WTC11 (cell line): ENCODE results near the gene ZNF212. TPM values are rescaled to one million over a fixed set of nuclear protein-coding genes. Genes with fewer than 3 reads are reported as not detected.

ENCODE experiments used
- ATAC-seq: fragments of 200-7000 bp; cut with Tn5 transposase; 2 replicates; pipeline ENCODE4 v1.10.0; 2021; ENCODE audit warnings: mild to moderate bottlenecking, moderate library complexity
- CTCF ChIA-PET: fragments of 300-600 bp; sonication (Branson Sonifier 250); formaldehyde crosslinking; loops from one replicate; lab custom pipeline; 2021; ENCODE audit warnings: antibody characterized with exemption; lab: Charles Lee
- POLR2A ChIA-PET: fragments of 350-600 bp; sonication (Branson Sonifier 250); formaldehyde crosslinking; loops from one replicate; lab custom pipeline; 2021; ENCODE audit warnings: antibody characterized with exemption; lab: Charles Lee
- DNase-seq: peaks from one replicate; pipeline ENCODE4 v3.0.0; 2021; ENCODE audit warnings: low spot score
- H3K27ac Mint-ChIP-seq: 2 replicates; pipeline ENCODE4 v1.8.0; 2021; ENCODE audit warnings: mixed read lengths
- H3K27me3 Mint-ChIP-seq: 2 replicates; pipeline ENCODE4 v1.8.0; 2021; ENCODE audit warnings: low read depth, mild to moderate bottlenecking, moderate library complexity, mixed read lengths
- H3K36me3 Mint-ChIP-seq: 2 replicates; pipeline ENCODE4 v1.8.0; 2021; ENCODE audit warnings: mixed read lengths
- H3K4me1 Mint-ChIP-seq: 2 replicates; pipeline ENCODE4 v1.8.0; 2022; ENCODE audit warnings: mixed read lengths
- H3K4me3 Mint-ChIP-seq: 2 replicates; pipeline ENCODE4 v1.8.0; 2021; ENCODE audit warnings: mild to moderate bottlenecking, moderate library complexity, mixed read lengths
- H3K9me3 Mint-ChIP-seq: 2 replicates; pipeline ENCODE4 v1.8.0; 2021; ENCODE audit warnings: mixed read lengths
- ATF1 ChIP-seq: sonication (generic); formaldehyde crosslinking; IDR thresholded peaks from 2 replicates; pipeline ENCODE4 v1.8.1; 2023; ENCODE audit warnings: mild to moderate bottlenecking, moderate library complexity, missing genetic modification reagents
- CREM ChIP-seq: sonication (generic); formaldehyde crosslinking; IDR thresholded peaks from 2 replicates; pipeline ENCODE4 v1.8.1; 2022; ENCODE audit warnings: mild to moderate bottlenecking, missing genetic modification reagents, moderate library complexity
- ELF4 ChIP-seq: sonication (generic); formaldehyde crosslinking; IDR thresholded peaks from 2 replicates; pipeline ENCODE4 v1.8.1; 2022; ENCODE audit warnings: low read depth, mild to moderate bottlenecking, moderate library complexity, missing genetic modification reagents
- ETV6 ChIP-seq: sonication (generic); formaldehyde crosslinking; IDR thresholded peaks from 2 replicates; pipeline ENCODE4 v1.8.1; 2022; ENCODE audit warnings: mild to moderate bottlenecking, missing genetic modification reagents
- GABPB1 ChIP-seq: sonication (generic); formaldehyde crosslinking; IDR thresholded peaks from 2 replicates; pipeline ENCODE4 v1.8.1; 2023; ENCODE audit warnings: mild to moderate bottlenecking, missing genetic modification reagents
- GRHL2 ChIP-seq: fragments of 250-450 bp; sonication (Bioruptor Pico); IDR thresholded peaks from 2 replicates; pipeline ENCODE4 v1.8.0; 2022; ENCODE audit warnings: mild to moderate bottlenecking, moderate library complexity; ENCODE audit not compliant: insufficient replicate concordance, severe bottlenecking
- IRF2 ChIP-seq: sonication (generic); formaldehyde crosslinking; IDR thresholded peaks from 2 replicates; pipeline ENCODE4 v1.8.0; 2022; ENCODE audit warnings: low read depth, missing genetic modification reagents, borderline replicate concordance
- KAT7 ChIP-seq: sonication (generic); formaldehyde crosslinking; IDR thresholded peaks from 2 replicates; pipeline ENCODE4 v1.8.1; 2023; ENCODE audit warnings: missing genetic modification reagents, mild to moderate bottlenecking, borderline replicate concordance
- NR3C1 ChIP-seq: sonication (generic); formaldehyde crosslinking; conservative IDR thresholded peaks from 2 replicates; pipeline ENCODE4 v1.8.1; 2023; ENCODE audit warnings: low read depth, mild to moderate bottlenecking, missing genetic modification reagents
- OVOL2 ChIP-seq: fragments of 250-450 bp; sonication (Bioruptor Pico); IDR thresholded peaks from 2 replicates; pipeline ENCODE4 v1.9.0; 2021; ENCODE audit warnings: mild to moderate bottlenecking, borderline replicate concordance
- SMAD4 ChIP-seq: sonication (generic); formaldehyde crosslinking; IDR thresholded peaks from 2 replicates; pipeline ENCODE4 v1.8.0; 2022; ENCODE audit warnings: mild to moderate bottlenecking, missing genetic modification reagents
- SOX15 ChIP-seq: fragments of 250-450 bp; sonication (Bioruptor Pico); IDR thresholded peaks from 2 replicates; pipeline ENCODE4 v1.9.0; 2021; ENCODE audit warnings: mild to moderate bottlenecking
- SP1 ChIP-seq: sonication (generic); formaldehyde crosslinking; conservative IDR thresholded peaks from 2 replicates; pipeline ENCODE4 v1.8.1; 2022; ENCODE audit warnings: missing genetic modification reagents
- ZNF396 ChIP-seq: fragments of 250-450 bp; sonication (Bioruptor Pico); IDR thresholded peaks from 2 replicates; pipeline ENCODE4 v1.8.0; 2021; ENCODE audit warnings: mild to moderate bottlenecking, moderate library complexity, borderline replicate concordance
- ZNF423 ChIP-seq: fragments of 250-450 bp; sonication (Bioruptor Pico); IDR thresholded peaks from 2 replicates; pipeline ENCODE4 v2.1.2; 2022; ENCODE audit warnings: mild to moderate bottlenecking, moderate library complexity
- ZNF671 ChIP-seq: fragments of 250-450 bp; sonication (Bioruptor Pico); IDR thresholded peaks from 2 replicates; pipeline ENCODE4 v1.8.0; 2021; ENCODE audit warnings: mild to moderate bottlenecking
- total RNA-seq: library from RNA; stranded (reverse); gene quantifications from 3 replicates; pipeline ENCODE4 v1.2.3, GENCODE V29; 2021
- TF ChIP-seq, protein P1 (sequence below): fragments of 250-450 bp; sonication (Bioruptor Pico); IDR thresholded peaks from 2 replicates; pipeline ENCODE4 v2.1.2; 2022; ENCODE audit warnings: mild to moderate bottlenecking, moderate library complexity
- TF ChIP-seq, protein P2 (sequence below): sonication (generic); formaldehyde crosslinking; IDR thresholded peaks from 2 replicates; pipeline ENCODE4 v1.8.1; 2022; ENCODE audit warnings: low read depth, missing genetic modification reagents, borderline replicate concordance
- TF ChIP-seq, protein P3 (sequence below): sonication (generic); formaldehyde crosslinking; conservative IDR thresholded peaks from 2 replicates; pipeline ENCODE4 v1.8.1; 2023; ENCODE audit warnings: mild to moderate bottlenecking, low read depth, missing genetic modification reagents, moderate library complexity
- TF ChIP-seq, protein P4 (sequence below): sonication (generic); formaldehyde crosslinking; IDR thresholded peaks from 2 replicates; pipeline ENCODE4 v1.8.0; 2022; ENCODE audit warnings: mild to moderate bottlenecking, missing genetic modification reagents
- TF ChIP-seq, protein P5 (sequence below): fragments of 250-450 bp; sonication (Bioruptor Pico); IDR thresholded peaks from 2 replicates; pipeline ENCODE4 v1.8.0; 2021; ENCODE audit warnings: mild to moderate bottlenecking
- TF ChIP-seq, protein P6 (sequence below): fragments of 250-450 bp; sonication (Bioruptor Pico); IDR thresholded peaks from 2 replicates; pipeline ENCODE4 v1.9.0; 2021; ENCODE audit warnings: moderate library complexity, mild to moderate bottlenecking, inconsistent platforms, borderline replicate concordance
- TF ChIP-seq, protein P7 (sequence below): fragments of 250-450 bp; sonication (Bioruptor Pico); conservative IDR thresholded peaks from 2 replicates; pipeline ENCODE4 v1.9.0; 2021; ENCODE audit warnings: mild to moderate bottlenecking

ZNF212 gene
- total RNA-seq, 1 experiment from 2014 or later = 23.0 TPM

DNA sequence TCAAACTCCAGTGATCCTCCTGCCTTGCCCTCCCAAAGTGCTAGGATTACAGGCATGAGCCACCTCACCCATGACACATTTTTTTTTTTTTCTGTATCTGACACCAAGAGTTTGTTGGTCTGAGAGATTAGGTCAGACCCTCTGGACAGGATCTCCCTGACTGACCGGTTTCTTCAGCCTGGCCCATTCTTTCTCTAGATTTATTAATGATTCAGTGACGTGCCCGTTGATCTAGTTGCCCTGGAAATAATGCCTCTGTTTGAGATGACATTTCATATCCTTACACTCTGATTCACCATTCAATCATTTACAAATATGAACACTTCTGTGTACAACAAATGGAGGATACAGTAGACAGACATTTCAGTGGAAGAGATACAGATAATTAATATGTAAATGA lies 1.4 kb upstream of the ZNF212 start:
- H3K36me3 Mint-ChIP-seq = peaks cover 12% of the 10 kb centered on the region

DNA sequence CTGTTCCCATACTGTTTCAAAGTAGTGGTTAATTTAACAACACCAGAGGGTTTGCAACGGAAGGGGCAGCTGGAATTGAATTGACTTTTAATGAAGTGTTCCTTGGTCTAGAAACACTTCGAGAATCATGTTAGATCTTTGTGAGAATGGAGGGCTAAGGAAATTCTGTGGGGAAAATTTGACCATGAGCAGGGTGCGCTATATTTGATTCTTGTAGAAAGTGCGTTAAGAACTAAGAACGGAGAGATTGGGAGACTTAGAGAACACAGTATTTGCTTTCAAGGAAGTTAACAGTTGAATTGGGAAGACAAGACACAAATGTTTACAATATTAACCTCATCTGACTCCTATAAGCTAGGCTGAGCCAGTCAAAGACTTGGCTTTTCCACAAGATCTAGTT lies 1.2 kb downstream of the ZNF212 start:
- H3K27me3 Mint-ChIP-seq = peaks cover 13% of the 10 kb centered on the region; the same call in 1 of the 2 replicates
- DNase-seq (no peak), ATAC-seq (no peak)
- H3K36me3 Mint-ChIP-seq = peaks cover 12% of the 10 kb centered on the region
- H3K27ac Mint-ChIP-seq = peak overlapping the region; percentile 36
- peak overlapping the region; percentile 96 for H3K4me3 Mint-ChIP-seq
- peaks cover 11% of the 10 kb centered on the region for H3K4me1 Mint-ChIP-seq
- CTCF ChIA-PET = interaction anchor here (0.6 to 1.9 kb wide), 9 partner anchors 21 to 365 kb away, joined by 3 to 7 read pairs (median 4); partner anchors contain the start of genes ZNF282 and ZNF783
- H3K9me3 Mint-ChIP-seq = peaks cover 14% of the 10 kb centered on the region
- POLR2A ChIA-PET = no interaction called here
- TF ChIP-seq ZNF423 (CRISPR knock-in tag) = no peak
- TF ChIP-seq, protein P1, sequence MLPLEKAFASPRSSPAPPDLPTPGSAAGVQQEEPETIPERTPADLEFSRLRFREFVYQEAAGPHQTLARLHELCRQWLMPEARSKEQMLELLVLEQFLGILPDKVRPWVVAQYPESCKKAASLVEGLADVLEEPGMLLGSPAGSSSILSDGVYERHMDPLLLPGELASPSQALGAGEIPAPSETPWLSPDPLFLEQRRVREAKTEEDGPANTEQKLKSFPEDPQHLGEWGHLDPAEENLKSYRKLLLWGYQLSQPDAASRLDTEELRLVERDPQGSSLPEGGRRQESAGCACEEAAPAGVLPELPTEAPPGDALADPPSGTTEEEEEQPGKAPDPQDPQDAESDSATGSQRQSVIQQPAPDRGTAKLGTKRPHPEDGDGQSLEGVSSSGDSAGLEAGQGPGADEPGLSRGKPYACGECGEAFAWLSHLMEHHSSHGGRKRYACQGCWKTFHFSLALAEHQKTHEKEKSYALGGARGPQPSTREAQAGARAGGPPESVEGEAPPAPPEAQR (CRISPR knock-in tag) = no peak
- no peak for TF ChIP-seq ELF4 (CRISPR knock-in tag)
- TF ChIP-seq, protein P2, sequence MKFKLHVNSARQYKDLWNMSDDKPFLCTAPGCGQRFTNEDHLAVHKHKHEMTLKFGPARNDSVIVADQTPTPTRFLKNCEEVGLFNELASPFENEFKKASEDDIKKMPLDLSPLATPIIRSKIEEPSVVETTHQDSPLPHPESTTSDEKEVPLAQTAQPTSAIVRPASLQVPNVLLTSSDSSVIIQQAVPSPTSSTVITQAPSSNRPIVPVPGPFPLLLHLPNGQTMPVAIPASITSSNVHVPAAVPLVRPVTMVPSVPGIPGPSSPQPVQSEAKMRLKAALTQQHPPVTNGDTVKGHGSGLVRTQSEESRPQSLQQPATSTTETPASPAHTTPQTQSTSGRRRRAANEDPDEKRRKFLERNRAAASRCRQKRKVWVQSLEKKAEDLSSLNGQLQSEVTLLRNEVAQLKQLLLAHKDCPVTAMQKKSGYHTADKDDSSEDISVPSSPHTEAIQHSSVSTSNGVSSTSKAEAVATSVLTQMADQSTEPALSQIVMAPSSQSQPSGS (CRISPR knock-in tag) = no peak
- TF ChIP-seq ATF1 = no peak
- TF ChIP-seq SP1 (CRISPR knock-in tag) = no peak
- TF ChIP-seq SMAD4 = no peak
- TF ChIP-seq NR3C1 (CRISPR knock-in tag) = no peak
- TF ChIP-seq ZNF396 = no peak
- TF ChIP-seq, protein P3, sequence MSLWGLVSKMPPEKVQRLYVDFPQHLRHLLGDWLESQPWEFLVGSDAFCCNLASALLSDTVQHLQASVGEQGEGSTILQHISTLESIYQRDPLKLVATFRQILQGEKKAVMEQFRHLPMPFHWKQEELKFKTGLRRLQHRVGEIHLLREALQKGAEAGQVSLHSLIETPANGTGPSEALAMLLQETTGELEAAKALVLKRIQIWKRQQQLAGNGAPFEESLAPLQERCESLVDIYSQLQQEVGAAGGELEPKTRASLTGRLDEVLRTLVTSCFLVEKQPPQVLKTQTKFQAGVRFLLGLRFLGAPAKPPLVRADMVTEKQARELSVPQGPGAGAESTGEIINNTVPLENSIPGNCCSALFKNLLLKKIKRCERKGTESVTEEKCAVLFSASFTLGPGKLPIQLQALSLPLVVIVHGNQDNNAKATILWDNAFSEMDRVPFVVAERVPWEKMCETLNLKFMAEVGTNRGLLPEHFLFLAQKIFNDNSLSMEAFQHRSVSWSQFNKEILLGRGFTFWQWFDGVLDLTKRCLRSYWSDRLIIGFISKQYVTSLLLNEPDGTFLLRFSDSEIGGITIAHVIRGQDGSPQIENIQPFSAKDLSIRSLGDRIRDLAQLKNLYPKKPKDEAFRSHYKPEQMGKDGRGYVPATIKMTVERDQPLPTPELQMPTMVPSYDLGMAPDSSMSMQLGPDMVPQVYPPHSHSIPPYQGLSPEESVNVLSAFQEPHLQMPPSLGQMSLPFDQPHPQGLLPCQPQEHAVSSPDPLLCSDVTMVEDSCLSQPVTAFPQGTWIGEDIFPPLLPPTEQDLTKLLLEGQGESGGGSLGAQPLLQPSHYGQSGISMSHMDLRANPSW (CRISPR knock-in tag) = no peak
- TF ChIP-seq CREM = no peak
- TF ChIP-seq, protein P4, sequence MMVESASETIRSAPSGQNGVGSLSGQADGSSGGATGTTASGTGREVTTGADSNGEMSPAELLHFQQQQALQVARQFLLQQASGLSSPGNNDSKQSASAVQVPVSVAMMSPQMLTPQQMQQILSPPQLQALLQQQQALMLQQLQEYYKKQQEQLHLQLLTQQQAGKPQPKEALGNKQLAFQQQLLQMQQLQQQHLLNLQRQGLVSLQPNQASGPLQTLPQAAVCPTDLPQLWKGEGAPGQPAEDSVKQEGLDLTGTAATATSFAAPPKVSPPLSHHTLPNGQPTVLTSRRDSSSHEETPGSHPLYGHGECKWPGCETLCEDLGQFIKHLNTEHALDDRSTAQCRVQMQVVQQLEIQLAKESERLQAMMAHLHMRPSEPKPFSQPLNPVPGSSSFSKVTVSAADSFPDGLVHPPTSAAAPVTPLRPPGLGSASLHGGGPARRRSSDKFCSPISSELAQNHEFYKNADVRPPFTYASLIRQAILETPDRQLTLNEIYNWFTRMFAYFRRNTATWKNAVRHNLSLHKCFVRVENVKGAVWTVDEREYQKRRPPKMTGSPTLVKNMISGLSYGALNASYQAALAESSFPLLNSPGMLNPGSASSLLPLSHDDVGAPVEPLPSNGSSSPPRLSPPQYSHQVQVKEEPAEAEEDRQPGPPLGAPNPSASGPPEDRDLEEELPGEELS (CRISPR knock-in tag) = no peak
- TF ChIP-seq, protein P5, sequence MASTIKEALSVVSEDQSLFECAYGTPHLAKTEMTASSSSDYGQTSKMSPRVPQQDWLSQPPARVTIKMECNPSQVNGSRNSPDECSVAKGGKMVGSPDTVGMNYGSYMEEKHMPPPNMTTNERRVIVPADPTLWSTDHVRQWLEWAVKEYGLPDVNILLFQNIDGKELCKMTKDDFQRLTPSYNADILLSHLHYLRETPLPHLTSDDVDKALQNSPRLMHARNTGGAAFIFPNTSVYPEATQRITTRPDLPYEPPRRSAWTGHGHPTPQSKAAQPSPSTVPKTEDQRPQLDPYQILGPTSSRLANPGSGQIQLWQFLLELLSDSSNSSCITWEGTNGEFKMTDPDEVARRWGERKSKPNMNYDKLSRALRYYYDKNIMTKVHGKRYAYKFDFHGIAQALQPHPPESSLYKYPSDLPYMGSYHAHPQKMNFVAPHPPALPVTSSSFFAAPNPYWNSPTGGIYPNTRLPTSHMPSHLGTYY (CRISPR knock-in tag) = no peak
- TF ChIP-seq OVOL2 (CRISPR knock-in tag) = no peak
- no peak for TF ChIP-seq SOX15

More for the DNA sequence above, 1.4 kb upstream of the ZNF212 start:
- DNase-seq = no peak
- ChIA-PET CTCF (no interaction called here), POLR2A (no interaction called here)
- no peak for ATAC-seq
- peaks cover 13% of the 10 kb centered on the region; the same call in 1 of the 2 replicates for H3K27me3 Mint-ChIP-seq
- TF ChIP-seq, protein P6, sequence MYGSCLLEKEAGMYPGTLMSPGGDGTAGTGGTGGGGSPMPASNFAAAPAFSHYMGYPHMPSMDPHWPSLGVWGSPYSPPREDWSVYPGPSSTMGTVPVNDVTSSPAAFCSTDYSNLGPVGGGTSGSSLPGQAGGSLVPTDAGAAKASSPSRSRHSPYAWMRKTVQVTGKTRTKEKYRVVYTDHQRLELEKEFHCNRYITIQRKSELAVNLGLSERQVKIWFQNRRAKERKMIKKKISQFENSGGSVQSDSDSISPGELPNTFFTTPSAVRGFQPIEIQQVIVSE (CRISPR knock-in tag) = no peak
- TF ChIP-seq, protein P2 (CRISPR knock-in tag) = no peak
- no peak for TF ChIP-seq GRHL2 (CRISPR knock-in tag)
- TF ChIP-seq KAT7 (CRISPR knock-in tag) = no peak
- no peak for TF ChIP-seq ZNF671
- TF ChIP-seq ETV6 (CRISPR knock-in tag) = no peak
- TF ChIP-seq, protein P7, sequence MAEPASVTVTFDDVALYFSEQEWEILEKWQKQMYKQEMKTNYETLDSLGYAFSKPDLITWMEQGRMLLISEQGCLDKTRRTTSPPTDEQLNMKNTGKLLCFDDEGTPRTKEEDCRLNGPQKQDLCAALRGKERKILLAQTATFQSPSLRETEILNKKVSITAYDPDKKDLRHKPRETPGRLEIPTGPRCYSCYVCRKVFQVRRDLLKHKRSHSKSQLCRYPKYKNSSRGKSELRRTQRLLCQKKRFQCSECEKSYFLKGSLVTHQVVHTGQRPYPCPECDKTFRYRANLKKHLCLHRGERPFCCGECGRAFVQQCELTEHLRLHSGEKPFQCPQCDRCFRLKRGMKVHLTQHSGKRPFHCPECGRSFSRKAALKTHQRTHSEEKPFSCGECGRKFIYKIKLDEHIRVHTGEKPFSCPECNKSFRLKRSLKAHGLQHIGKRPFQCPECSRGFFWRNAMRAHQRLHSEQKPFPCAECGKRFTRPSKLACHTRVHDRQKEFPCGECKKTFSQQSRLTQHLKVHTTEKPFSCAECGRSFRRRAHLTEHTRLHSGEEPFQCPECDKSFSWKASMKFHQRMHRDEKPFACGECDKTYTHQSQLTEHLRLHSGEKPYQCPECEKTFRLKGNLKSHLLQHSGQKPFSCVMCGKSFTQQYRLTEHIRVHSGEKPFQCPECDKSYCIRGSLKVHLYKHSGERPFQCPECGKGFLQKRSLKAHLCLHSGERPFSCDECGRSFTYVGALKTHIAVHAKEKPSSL (CRISPR knock-in tag) = no peak
- no peak for TF ChIP-seq IRF2 (CRISPR knock-in tag)
- TF ChIP-seq GABPB1 (CRISPR knock-in tag) = no peak
- H3K4me3 Mint-ChIP-seq = no peak overlapping the region
- peaks cover 14% of the 10 kb centered on the region for H3K9me3 Mint-ChIP-seq
- no peak overlapping the region for H3K27ac Mint-ChIP-seq
- H3K4me1 Mint-ChIP-seq = peaks cover 11% of the 10 kb centered on the region
